H9 (cell line): ENCODE data around the gene ACADSB. TPM values are rescaled to one million over a fixed set of nuclear protein-coding genes. Genes with fewer than 3 reads are reported as not detected.

ENCODE experiments used
- DNase-seq: peaks from one replicate; pipeline ENCODE4 v3.0.0-alpha.2; 2017
- H2AFZ ChIP-seq: one replicate; pipeline ENCODE4 v1.6.1; 2013; ENCODE audit warnings: mild to moderate bottlenecking, low read length, control low read depth, moderate library complexity
- H2AK5ac ChIP-seq: 2 replicates; pipeline ENCODE4 v1.6.1; 2013; ENCODE audit warnings: low read length, control low read depth, mixed read lengths; ENCODE audit not compliant: insufficient read length
- H2BK120ac ChIP-seq: one replicate; pipeline ENCODE4 v1.6.1; 2013; ENCODE audit warnings: low read depth, mild to moderate bottlenecking, low read length, control low read depth, inconsistent platforms; ENCODE audit not compliant: poor library complexity, severe bottlenecking
- H2BK12ac ChIP-seq: 2 replicates; pipeline ENCODE4 v1.6.1; 2013; ENCODE audit warnings: low read length, control low read depth, mixed read lengths, low read depth; ENCODE audit not compliant: insufficient read length
- H2BK15ac ChIP-seq: 2 replicates; pipeline ENCODE4 v1.6.1; 2013; ENCODE audit warnings: low read depth, low read length, control low read depth
- H2BK20ac ChIP-seq: one replicate; pipeline ENCODE4 v1.6.1; 2013; ENCODE audit warnings: low read depth, mild to moderate bottlenecking, low read length, control low read depth, inconsistent platforms; ENCODE audit not compliant: poor library complexity, severe bottlenecking
- H2BK5ac ChIP-seq: 2 replicates; pipeline ENCODE4 v1.6.1; 2013; ENCODE audit warnings: low read length, control low read depth, mixed read lengths; ENCODE audit not compliant: insufficient read length
- H3K14ac ChIP-seq: 2 replicates; pipeline ENCODE4 v1.6.1; 2013; ENCODE audit warnings: low read length, control low read depth; ENCODE audit not compliant: insufficient read depth
- H3K18ac ChIP-seq: 2 replicates; pipeline ENCODE4 v1.6.1; 2013; ENCODE audit warnings: low read depth, mild to moderate bottlenecking, mixed read lengths, low read length, control low read depth; ENCODE audit not compliant: insufficient read length
- H3K23ac ChIP-seq: 2 replicates; pipeline ENCODE4 v1.6.1; 2013; ENCODE audit warnings: low read length, control low read depth, mixed read lengths, low read depth; ENCODE audit not compliant: insufficient read length
- H3K23me2 ChIP-seq: 2 replicates; pipeline ENCODE4 v1.6.1; 2013; ENCODE audit warnings: low read depth, mild to moderate bottlenecking, mixed read lengths, low read length, control low read depth; ENCODE audit not compliant: insufficient read length, poor library complexity, severe bottlenecking
- H3K27ac ChIP-seq: 2 replicates; pipeline ENCODE4 v1.5.1; 2013; ENCODE audit warnings: low read length, control low read depth, mixed read lengths, low read depth; ENCODE audit not compliant: insufficient read length
- H3K27me3 ChIP-seq: 2 replicates; pipeline ENCODE4 v1.6.1; 2013; ENCODE audit warnings: low read length, control low read depth, inconsistent platforms; ENCODE audit not compliant: insufficient read depth
- H3K4ac ChIP-seq: 2 replicates; pipeline ENCODE4 v1.6.1; 2013; ENCODE audit warnings: low read depth, mild to moderate bottlenecking, control low read depth, inconsistent platforms, low read length, moderate library complexity
- H3K4me1 ChIP-seq: 2 replicates; pipeline ENCODE4 v1.6.1; 2013; ENCODE audit warnings: low read length, control low read depth, inconsistent platforms; ENCODE audit not compliant: insufficient read depth
- H3K4me2 ChIP-seq: 2 replicates; pipeline ENCODE4 v1.6.1; 2013; ENCODE audit warnings: low read length, control low read depth, mixed read lengths; ENCODE audit not compliant: insufficient read length, insufficient read depth
- H3K56ac ChIP-seq: 2 replicates; pipeline ENCODE4 v1.6.1; 2013; ENCODE audit warnings: low read depth, mild to moderate bottlenecking, mixed read lengths, low read length, control low read depth; ENCODE audit not compliant: insufficient read length
- H3K79me1 ChIP-seq: 2 replicates; pipeline ENCODE4 v1.6.1; 2013; ENCODE audit warnings: low read depth, mild to moderate bottlenecking, moderate library complexity, low read length, control low read depth, inconsistent platforms; ENCODE audit not compliant: insufficient read depth, poor library complexity, severe bottlenecking
- H3K79me2 ChIP-seq: 2 replicates; pipeline ENCODE4 v1.6.1; 2013; ENCODE audit warnings: low read length, control low read depth, inconsistent platforms; ENCODE audit not compliant: insufficient read depth
- H3K9ac ChIP-seq: 2 replicates; pipeline ENCODE4 v1.6.1; 2013; ENCODE audit warnings: low read length, control low read depth, mixed read lengths; ENCODE audit not compliant: insufficient read length; ENCODE audit errors: extremely low read depth
- H3K9me3 ChIP-seq: one replicate; pipeline ENCODE4 v1.6.1; 2013; ENCODE audit warnings: low read depth, low read length, inconsistent platforms; ENCODE audit not compliant: control insufficient read depth
- H3T11ph ChIP-seq: one replicate; pipeline ENCODE4 v1.6.1; 2013; ENCODE audit warnings: mild to moderate bottlenecking, low read length, control low read depth, inconsistent platforms
- H4K20me1 ChIP-seq: one replicate; pipeline ENCODE4 v1.6.1; 2013; ENCODE audit not compliant: control insufficient read depth, insufficient read length, insufficient read depth
- H4K5ac ChIP-seq: 2 replicates; pipeline ENCODE4 v1.6.1; 2013; ENCODE audit warnings: low read depth, mild to moderate bottlenecking, mixed read lengths, low read length, control low read depth; ENCODE audit not compliant: insufficient read length
- H4K8ac ChIP-seq: replicated peaks from 2 replicates; pipeline ENCODE4 v1.6.1; 2013; ENCODE audit warnings: low read length, control low read depth, mixed read lengths, low read depth; ENCODE audit not compliant: insufficient read length
- H4K91ac ChIP-seq: 2 replicates; pipeline ENCODE4 v1.6.1; 2013; ENCODE audit warnings: low read depth, mild to moderate bottlenecking, moderate library complexity, mixed read lengths, low read length, control low read depth; ENCODE audit not compliant: insufficient read length
- H3K27ac Mint-ChIP-seq, 3 experiments: 2 replicates in 2 of 3; 3 replicates in 1 of 3; pipeline ENCODE4 v1.8.0; 2020 to 2021; ENCODE audit warnings: mixed read lengths in 3 of 3, mild to moderate bottlenecking in 1 of 3, moderate library complexity in 1 of 3
- H3K27me3 Mint-ChIP-seq: 2 replicates; pipeline ENCODE4 v1.8.0; 2021; ENCODE audit warnings: low read depth, mild to moderate bottlenecking, moderate library complexity, mixed read lengths
- H3K36me3 Mint-ChIP-seq, 3 experiments: 2 replicates in 2 of 3; 3 replicates in 1 of 3; pipeline ENCODE4 v1.8.0; 2020 to 2021; ENCODE audit warnings: low read depth in 3 of 3, mixed read lengths in 3 of 3; ENCODE audit not compliant: insufficient read depth in 1 of 3
- H3K4me1 Mint-ChIP-seq, 2 experiments: 2 replicates each; pipeline ENCODE4 v1.8.0; 2020; ENCODE audit warnings: mixed read lengths in 2 of 2
- H3K4me3 Mint-ChIP-seq, 2 experiments: 2 replicates in 1 of 2; 3 replicates in 1 of 2; pipeline ENCODE4 v1.8.0; 2020 to 2021; ENCODE audit warnings: mild to moderate bottlenecking in 2 of 2, mixed read lengths in 2 of 2, moderate library complexity in 1 of 2
- H3K9me3 Mint-ChIP-seq, 2 experiments: 2 replicates in 1 of 2; 3 replicates in 1 of 2; pipeline ENCODE4 v1.8.0; 2020; ENCODE audit warnings: mild to moderate bottlenecking in 2 of 2, mixed read lengths in 2 of 2, moderate library complexity in 1 of 2
- CTCF ChIP-seq: fragments of 200-600 bp; sonication (generic); conservative IDR thresholded peaks from 3 replicates; pipeline ENCODE4 v1.8.0; 2021; ENCODE audit warnings: antibody characterized with exemption, mild to moderate bottlenecking
- WGBS: extraction: QIAGEN DNeasy Blood & Tissue Kit; methylation state at CpG from one replicate; pipeline ENCODE4 v1.1.7; 2013; ENCODE audit warnings: missing lambda C conversion rate, low lambda C conversion rate, mixed read lengths; ENCODE audit not compliant: insufficient read length; ENCODE audit errors: extremely low coverage; 5-methylcytosine and 5-hydroxymethylcytosine counted together
- total RNA-seq: library from RNA; stranded (reverse); gene quantifications from 2 replicates; pipeline ENCODE4 v1.2.1, GENCODE V29; 2021

ACADSB gene
- total RNA-seq, 1 experiment from 2014 or later, result 35.1 TPM

- Mint-ChIP-seq H3K36me3 (peaks cover 1 to 16% (median 3%) of the 10 kb centered on the region in 3 experiments; a peak in 4 of 7 replicates), H3K27ac (no peak overlapping the region), H3K4me3 (no peak overlapping the region; a peak in 1 of 5 replicates), H3K27me3 (no peaks in the 10 kb centered on the region), H3K9me3 (no peaks in the 10 kb centered on the region), H3K4me1 (peaks cover 9 to 16% of the 10 kb centered on the region in 2 experiments)
- H2BK12ac ChIP-seq, result no peak overlapping the region
- H3K18ac ChIP-seq, result no peak overlapping the region
- no peak overlapping the region for H2AK5ac ChIP-seq
- H3K27me3 ChIP-seq, result no peaks in the 10 kb centered on the region
- H3K4me2 ChIP-seq, result no peak overlapping the region
- H4K20me1 ChIP-seq, result no peaks in the 10 kb centered on the region
- TF ChIP-seq CTCF, result peak; percentile 91
- H2BK5ac ChIP-seq, result no peak overlapping the region
- H2BK15ac ChIP-seq, result no peak overlapping the region
- H4K5ac ChIP-seq, result no peak overlapping the region
- H3K23ac ChIP-seq, result no peak overlapping the region
- H2AFZ ChIP-seq, result no peak overlapping the region
- no peaks in the 10 kb centered on the region for H3K23me2 ChIP-seq
- H3K27ac ChIP-seq, result no peak overlapping the region
- H4K91ac ChIP-seq, result no peak overlapping the region
- H2BK120ac ChIP-seq, result no peak overlapping the region
- no peak overlapping the region for H3T11ph ChIP-seq
- H3K4me1 ChIP-seq, result no peaks in the 10 kb centered on the region; the same call in 1 of the 2 replicates
- H3K79me1 ChIP-seq, result no peaks in the 10 kb centered on the region
- H4K8ac ChIP-seq, result no peak overlapping the region
- H3K9ac ChIP-seq, result no peak overlapping the region
- no peak overlapping the region for H3K56ac ChIP-seq
- no peak overlapping the region for H3K14ac ChIP-seq
- H3K79me2 ChIP-seq, result no peaks in the 10 kb centered on the region
- no peak overlapping the region for H3K4ac ChIP-seq
- H3K9me3 ChIP-seq, result no peaks in the 10 kb centered on the region
- H2BK20ac ChIP-seq, result no peak overlapping the region
- WGBS, result no CpG with 5 or more reads among the region's 5 CpGs
- DNase-seq, result peak; percentile 79
Observed at GRCh38 chr10:123043409-123043925, 34.7 kb downstream of the ACADSB start.
